Nephron (organoid): Measurements from ENCODE around the gene TIAM1.

Experiments used
- H3K27ac Mint-ChIP-seq, 3 experiments: 2 replicates each; pipeline ENCODE4 v1.8.0; 2020; ENCODE audit warnings: mixed read lengths in 3 of 3, mild to moderate bottlenecking in 2 of 3, moderate library complexity in 1 of 3
- H3K27me3 Mint-ChIP-seq: 2 replicates; pipeline ENCODE4 v1.8.0; 2021; ENCODE audit warnings: low read depth, mild to moderate bottlenecking, moderate library complexity, mixed read lengths
- H3K36me3 Mint-ChIP-seq: 2 replicates; pipeline ENCODE4 v1.8.0; 2020; ENCODE audit warnings: low read depth, mixed read lengths
- H3K4me1 Mint-ChIP-seq: 2 replicates; pipeline ENCODE4 v1.8.0; 2020; ENCODE audit warnings: mixed read lengths
- H3K4me3 Mint-ChIP-seq, 3 experiments: 2 replicates each; pipeline ENCODE4 v1.8.0; 2020; ENCODE audit warnings: mild to moderate bottlenecking in 3 of 3, mixed read lengths in 3 of 3, moderate library complexity in 2 of 3
- H3K9me3 Mint-ChIP-seq: 2 replicates; pipeline ENCODE4 v1.8.0; 2020; ENCODE audit warnings: mixed read lengths
- TF ChIP-seq, protein P1 (sequence below), 3 experiments: fragments of 200-600 bp; sonication (generic); IDR thresholded peaks; one replicate each; pipeline ENCODE4 v1.5.0; 2021; ENCODE audit warnings: antibody characterized with exemption in 3 of 3; ENCODE audit not compliant: unreplicated experiment in 3 of 3

The TIAM1 gene

DNA sequence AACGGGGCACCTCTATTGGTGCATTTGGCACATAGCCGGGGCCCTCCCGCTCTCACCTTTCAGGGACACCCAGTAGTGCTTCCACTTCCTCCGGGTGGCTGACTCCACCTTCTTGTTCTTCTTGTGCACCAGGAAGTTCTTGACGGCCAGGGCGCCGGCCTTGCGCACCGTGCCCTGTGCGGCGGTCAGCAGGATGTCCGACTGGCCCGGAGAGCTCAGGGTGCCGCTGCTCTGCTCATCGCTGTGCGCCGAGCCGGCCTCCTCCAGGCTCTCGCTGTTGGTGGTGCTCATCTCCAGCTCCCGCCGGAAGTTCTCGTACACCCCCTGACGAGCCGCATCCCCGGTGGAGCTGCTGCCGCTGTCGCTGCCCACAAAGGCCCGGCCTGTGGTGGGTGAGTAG lies 92.4 kb downstream of the TIAM1 start:
- Mint-ChIP-seq H3K27me3 (no peaks in the 10 kb centered on the region), H3K36me3 (peaks cover 6% of the 10 kb centered on the region), H3K27ac (no peak overlapping the region), H3K9me3 (no peaks in the 10 kb centered on the region), H3K4me1 (peaks cover 23% of the 10 kb centered on the region), H3K4me3 (no peak overlapping the region)
- TF ChIP-seq, protein P1, sequence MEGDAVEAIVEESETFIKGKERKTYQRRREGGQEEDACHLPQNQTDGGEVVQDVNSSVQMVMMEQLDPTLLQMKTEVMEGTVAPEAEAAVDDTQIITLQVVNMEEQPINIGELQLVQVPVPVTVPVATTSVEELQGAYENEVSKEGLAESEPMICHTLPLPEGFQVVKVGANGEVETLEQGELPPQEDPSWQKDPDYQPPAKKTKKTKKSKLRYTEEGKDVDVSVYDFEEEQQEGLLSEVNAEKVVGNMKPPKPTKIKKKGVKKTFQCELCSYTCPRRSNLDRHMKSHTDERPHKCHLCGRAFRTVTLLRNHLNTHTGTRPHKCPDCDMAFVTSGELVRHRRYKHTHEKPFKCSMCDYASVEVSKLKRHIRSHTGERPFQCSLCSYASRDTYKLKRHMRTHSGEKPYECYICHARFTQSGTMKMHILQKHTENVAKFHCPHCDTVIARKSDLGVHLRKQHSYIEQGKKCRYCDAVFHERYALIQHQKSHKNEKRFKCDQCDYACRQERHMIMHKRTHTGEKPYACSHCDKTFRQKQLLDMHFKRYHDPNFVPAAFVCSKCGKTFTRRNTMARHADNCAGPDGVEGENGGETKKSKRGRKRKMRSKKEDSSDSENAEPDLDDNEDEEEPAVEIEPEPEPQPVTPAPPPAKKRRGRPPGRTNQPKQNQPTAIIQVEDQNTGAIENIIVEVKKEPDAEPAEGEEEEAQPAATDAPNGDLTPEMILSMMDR (IDR thresholded peaks at IDR 0.05; ENCODE audit: unreplicated experiment in 3 of 3), result no peak

DNA sequence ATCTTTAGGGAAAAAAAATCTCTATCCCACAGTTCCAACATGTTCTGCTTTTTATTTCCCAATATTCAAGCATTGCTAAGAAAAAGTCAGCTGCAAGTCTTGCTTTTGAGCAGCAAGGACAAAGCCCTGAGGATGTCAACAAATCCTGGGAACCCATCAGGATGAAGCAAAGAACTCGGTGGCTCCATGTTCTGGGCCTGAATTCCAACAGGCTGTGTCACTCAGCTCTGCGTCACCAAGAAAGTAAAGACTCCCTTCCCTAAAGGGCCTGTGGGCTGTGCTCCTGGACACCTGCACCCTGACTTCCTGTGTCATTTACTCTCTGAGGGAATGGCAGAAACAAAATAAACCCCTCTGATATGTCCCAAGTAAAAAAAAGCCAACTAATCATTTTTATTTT lies 95.5 kb downstream of the TIAM1 start:
- TF ChIP-seq, protein P1 (IDR thresholded peaks at IDR 0.05; ENCODE audit: unreplicated experiment in 3 of 3), result no peak
- no peak overlapping the region for H3K4me3 Mint-ChIP-seq
- H3K9me3 Mint-ChIP-seq, result peaks cover 14% of the 10 kb centered on the region
- peaks cover 37% of the 10 kb centered on the region for H3K36me3 Mint-ChIP-seq
- H3K27me3 Mint-ChIP-seq, result no peaks in the 10 kb centered on the region
- H3K4me1 Mint-ChIP-seq, result peaks cover 9% of the 10 kb centered on the region
- H3K27ac Mint-ChIP-seq, result no peak overlapping the region

DNA sequence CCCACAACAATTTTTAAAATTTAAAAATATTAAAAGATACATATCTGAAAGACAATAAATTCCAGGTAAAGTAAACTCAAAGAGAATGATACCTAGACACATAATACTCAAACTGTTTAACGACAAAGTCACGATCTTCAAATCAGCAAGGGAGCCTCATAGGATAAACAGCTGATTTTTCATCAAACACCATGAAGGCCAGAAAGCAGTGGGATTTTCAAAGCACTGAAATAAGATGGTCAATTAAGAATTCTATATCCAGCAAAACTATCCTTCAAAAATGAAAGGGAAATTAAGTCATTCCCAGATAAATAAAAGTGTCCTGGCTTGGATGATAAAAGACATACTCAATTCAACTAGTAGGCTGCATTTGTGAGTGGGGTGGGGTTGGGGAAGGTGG lies 100.5 kb downstream of the TIAM1 start:
- Mint-ChIP-seq H3K27ac (no peak overlapping the region), H3K9me3 (peaks cover 38% of the 10 kb centered on the region), H3K27me3 (no peaks in the 10 kb centered on the region), H3K36me3 (peaks cover 73% of the 10 kb centered on the region), H3K4me3 (no peak overlapping the region), H3K4me1 (no peaks in the 10 kb centered on the region)
- TF ChIP-seq, protein P1 (IDR thresholded peaks at IDR 0.05; ENCODE audit: unreplicated experiment in 3 of 3), result no peak

GRCh38 chr21:31236528-31236927 lies 107.5 kb downstream of the TIAM1 start:
- Mint-ChIP-seq H3K4me1 (no peaks in the 10 kb centered on the region), H3K9me3 (peaks cover 20% of the 10 kb centered on the region), H3K27me3 (peaks cover 4% of the 10 kb centered on the region), H3K27ac (no peak overlapping the region), H3K36me3 (peaks cover 62% of the 10 kb centered on the region), H3K4me3 (no peak overlapping the region)
- TF ChIP-seq, protein P1 (IDR thresholded peaks at IDR 0.05; ENCODE audit: unreplicated experiment in 3 of 3), result no peak

DNA sequence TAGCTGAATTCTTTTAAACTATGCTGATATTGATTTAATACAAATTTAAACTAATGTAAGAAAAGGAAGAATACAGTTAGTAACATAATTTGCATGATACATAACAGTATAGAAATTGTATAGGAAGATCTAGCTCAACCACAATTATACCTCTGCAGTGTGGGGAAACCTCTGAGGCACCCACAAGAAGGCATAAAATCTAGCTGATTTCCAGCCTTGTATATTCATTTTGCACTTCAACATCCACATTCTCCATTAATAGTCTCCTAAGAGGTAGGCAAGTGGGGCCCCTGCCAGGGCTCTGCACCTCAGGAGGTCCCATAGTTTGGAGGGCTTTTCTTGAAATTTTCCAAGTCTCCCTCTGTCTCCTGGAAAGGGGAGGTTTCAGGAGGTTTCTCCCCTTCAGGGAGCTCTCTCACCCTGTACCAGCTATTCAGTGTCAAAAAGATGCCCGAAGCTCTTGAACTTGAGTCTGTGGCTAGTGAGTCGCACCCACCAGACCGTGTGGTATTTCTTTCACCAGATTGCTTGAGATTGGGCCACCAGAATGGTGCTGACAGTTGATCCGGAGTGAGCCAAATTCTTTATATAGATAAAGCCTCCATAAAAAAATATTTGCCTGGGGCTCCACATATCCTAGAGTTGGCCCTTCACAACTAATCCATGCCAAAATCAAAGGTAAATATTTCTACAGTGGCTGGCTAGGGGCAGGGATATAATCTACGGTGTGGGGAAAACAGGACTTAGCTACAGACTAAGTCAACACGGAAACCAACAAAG lies 108.2 kb downstream of the TIAM1 start:
- Mint-ChIP-seq H3K27ac (no peak overlapping the region), H3K4me3 (no peak overlapping the region), H3K27me3 (peaks cover 4% of the 10 kb centered on the region), H3K9me3 (peaks cover 13% of the 10 kb centered on the region), H3K36me3 (peaks cover 55% of the 10 kb centered on the region), H3K4me1 (no peaks in the 10 kb centered on the region)
- TF ChIP-seq, protein P1 (IDR thresholded peaks at IDR 0.05; ENCODE audit: unreplicated experiment in 3 of 3), result no peak

DNA sequence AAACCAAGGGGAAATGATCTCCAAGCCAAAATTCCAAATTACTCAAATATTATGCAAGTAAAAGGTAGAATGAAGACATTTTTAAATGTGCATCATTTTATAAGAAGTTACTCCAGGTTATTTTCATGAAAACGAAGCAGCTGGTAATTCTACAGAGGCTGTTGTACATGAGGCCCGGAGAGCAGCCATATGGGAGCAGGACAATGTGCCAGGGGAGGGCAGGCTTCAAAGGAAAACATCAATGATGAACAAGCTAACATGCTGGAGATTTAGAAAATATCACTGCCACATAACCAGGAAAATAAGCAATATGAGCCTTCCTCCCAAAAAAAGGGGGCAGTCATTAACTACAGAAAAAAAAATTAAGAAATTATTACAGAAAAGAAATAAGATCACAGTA lies 109.1 kb downstream of the TIAM1 start:
- TF ChIP-seq, protein P1 (IDR thresholded peaks at IDR 0.05; ENCODE audit: unreplicated experiment in 3 of 3), result no peak
- Mint-ChIP-seq H3K27me3 (peaks cover 4% of the 10 kb centered on the region), H3K27ac (no peak overlapping the region), H3K4me1 (no peaks in the 10 kb centered on the region), H3K9me3 (peaks cover 8% of the 10 kb centered on the region), H3K4me3 (no peak overlapping the region), H3K36me3 (peaks cover 47% of the 10 kb centered on the region)
